Upper lobe of left lung (tissue), 6 donors: ENCODE data around the gene TMEM178A. TPM values are rescaled to one million over a fixed set of nuclear protein-coding genes. Genes with fewer than 3 reads are reported as not detected.

Experiments
- ATAC-seq, 2 donors: fragments of 200-7000 bp; cut with Tn5 transposase; one replicate each; pipeline ENCODE4 v1.9.1; 2022; ENCODE audit warnings: mild to moderate bottlenecking in 2 of 2, moderate library complexity in 2 of 2; ENCODE audit not compliant: low FRiP score in 2 of 2
- DNase-seq, 2 donors: peaks; one replicate each; pipeline ENCODE4 v3.0.0-alpha.2; 2019 to 2020
- H3K27ac ChIP-seq, 4 donors: fragments of 200-600 bp; sonication (generic); one replicate each; pipeline ENCODE4 v1.5.1; 2016 to 2019
- H3K27me3 ChIP-seq, 4 donors: fragments of 200-600 bp; sonication (generic); one replicate each; pipeline ENCODE4 v1.5.1; 2017 to 2019
- H3K36me3 ChIP-seq, 4 donors: fragments of 200-600 bp; sonication (generic); one replicate each; pipeline ENCODE4 v1.5.1; 2016 to 2019
- H3K4me1 ChIP-seq, 4 donors: fragments of 200-600 bp; sonication (generic); one replicate each; pipeline ENCODE4 v1.5.1; 2018 to 2019
- H3K4me3 ChIP-seq, 4 donors: fragments of 200-600 bp; sonication (generic); one replicate each; pipeline ENCODE4 v1.5.1; 2017 to 2019; ENCODE audit warnings: mild to moderate bottlenecking in 2 of 4, moderate library complexity in 1 of 4
- H3K9me3 ChIP-seq, 4 donors: fragments of 200-600 bp; sonication (generic); one replicate each; pipeline ENCODE4 v1.5.1; 2018 to 2019
- CTCF ChIP-seq, 6 experiments: fragments of 450-650 bp in 4 of 6; fragments of 200-600 bp in 2 of 6; sonication (generic) in 2 of 6; IDR thresholded peaks; one replicate each; pipeline ENCODE4 v1.5.1; 2016 to 2019; ENCODE audit warnings: antibody characterized with exemption in 6 of 6
- EP300 ChIP-seq, 4 donors: sonication (generic); formaldehyde crosslinking; IDR thresholded peaks; one replicate each; pipeline ENCODE4 v1.5.1; 2017; ENCODE audit warnings: antibody characterized with exemption in 4 of 4, control low read depth in 2 of 4
- POLR2A ChIP-seq, 4 donors: fragments of 450-650 bp; IDR thresholded peaks; one replicate each; pipeline ENCODE4 v1.5.1; 2016 to 2017; ENCODE audit warnings: antibody characterized with exemption in 4 of 4, mild to moderate bottlenecking in 2 of 4
- POLR2AphosphoS5 ChIP-seq, 2 donors: sonication (generic); formaldehyde crosslinking; IDR thresholded peaks; one replicate each; pipeline ENCODE4 v1.5.1; 2017; ENCODE audit warnings: antibody characterized with exemption in 2 of 2
- WGBS, 2 donors: methylation state at CpG; one replicate each; pipeline ENCODE4 v1.1.5; 2017 to 2018; 5-methylcytosine and 5-hydroxymethylcytosine counted together
- total RNA-seq, 6 donors: library from RNA; depleted of rRNA in 4 of 6; stranded (reverse); fragments of >200 nt in 4 of 6; gene quantifications; one replicate each; pipeline versions ENCODE4 v1.1.0 to v1.2.1, GENCODE V29; 2016 to 2021
- donor health status: DM: no; HTN: no; CAD: no; lungs with moderate emphysema.
- donor health status: DM: no; HTN: yes; CAD: no; lungs with severe emphysema.

TMEM178A gene
- total RNA-seq, 6 donors from 2014 or later = 1.7 to 10.5 (median 4.7) TPM

- H3K4me3 ChIP-seq = no peak overlapping the region
- H3K27ac ChIP-seq = no peak overlapping the region
- H3K4me1 ChIP-seq = no peaks in the 10 kb centered on the region
- DNase-seq (no peak), ATAC-seq (no peak)
- no peaks in the 10 kb centered on the region for H3K9me3 ChIP-seq
- H3K36me3 ChIP-seq = no peaks in the 10 kb centered on the region
- TF ChIP-seq POLR2A (IDR thresholded peaks at IDR 0.05) = no peak
- no peak for TF ChIP-seq POLR2AphosphoS5 (IDR thresholded peaks at IDR 0.05)
- no peak for TF ChIP-seq CTCF (IDR thresholded peaks at IDR 0.05)
- TF ChIP-seq EP300 (IDR thresholded peaks at IDR 0.05) = no peak
- H3K27me3 ChIP-seq = no peaks in the 10 kb centered on the region
- 74 to 86% methylated on average over 6 to 7 of the region's 7 CpGs for WGBS, 2 donors
These were observed 7.3 kb downstream of the TMEM178A start for GRCh38 chr2:39673018-39673417.

DNA sequence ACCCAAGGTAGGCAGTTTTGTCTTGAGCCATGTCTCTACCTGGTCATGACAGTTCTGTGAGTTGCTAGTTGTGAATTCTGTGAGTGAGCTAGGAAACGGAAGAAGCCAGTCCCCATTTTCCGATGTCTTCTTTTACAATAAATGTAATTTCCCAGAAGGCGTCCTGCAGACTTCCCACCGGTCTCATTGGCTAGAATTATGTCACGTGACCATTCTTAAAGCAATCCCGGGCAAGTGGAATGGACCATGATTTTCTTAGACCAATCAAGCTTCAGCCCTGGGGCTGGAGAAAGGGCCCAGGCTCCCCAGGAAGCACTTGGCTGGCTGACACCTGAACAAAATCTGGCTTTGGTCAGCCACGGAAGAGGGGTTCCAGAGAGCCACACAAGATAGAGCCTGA, 10.6 kb downstream of the TMEM178A start:
- WGBS, 2 donors = 95 to 97% methylated on average over 7 of the region's 7 CpGs
- no peak overlapping the region for H3K4me3 ChIP-seq
- H3K4me1 ChIP-seq = no peaks in the 10 kb centered on the region
- H3K27ac ChIP-seq = no peak overlapping the region
- H3K27me3 ChIP-seq = no peaks in the 10 kb centered on the region
- H3K9me3 ChIP-seq = no peaks in the 10 kb centered on the region
- TF ChIP-seq EP300 (IDR thresholded peaks at IDR 0.05) = no peak
- no peak for TF ChIP-seq POLR2A (IDR thresholded peaks at IDR 0.05)
- no peak for TF ChIP-seq CTCF (IDR thresholded peaks at IDR 0.05)
- TF ChIP-seq POLR2AphosphoS5 (IDR thresholded peaks at IDR 0.05) = no peak
- DNase-seq = no peak
- no peak for ATAC-seq
- no peaks in the 10 kb centered on the region for H3K36me3 ChIP-seq

DNA sequence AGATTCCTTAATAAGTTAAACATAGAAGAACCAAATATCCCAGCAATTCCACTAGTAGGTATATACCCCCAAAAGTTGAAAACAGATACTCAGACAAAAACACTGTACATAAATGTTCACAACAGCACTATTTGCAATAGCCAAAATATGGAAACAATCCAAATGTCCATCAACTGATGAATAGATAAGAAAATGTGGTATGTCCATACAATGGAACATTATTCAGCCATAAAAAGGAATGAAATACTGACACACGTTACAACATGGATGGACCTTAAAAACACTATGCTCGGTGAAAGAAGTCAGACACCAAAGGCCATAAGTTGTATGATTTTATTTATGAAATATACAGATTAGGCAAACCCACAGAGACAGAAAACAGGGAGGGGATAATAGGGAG, 12.5 kb downstream of the TMEM178A start:
- H3K4me3 ChIP-seq = no peak overlapping the region
- no peaks in the 10 kb centered on the region for H3K9me3 ChIP-seq
- ATAC-seq = no peak
- WGBS, 2 donors = 94 to 100% methylated on average over 2 of the region's 2 CpGs
- TF ChIP-seq POLR2A (IDR thresholded peaks at IDR 0.05) (no peak), EP300 (IDR thresholded peaks at IDR 0.05) (no peak), POLR2AphosphoS5 (IDR thresholded peaks at IDR 0.05) (no peak), CTCF (IDR thresholded peaks at IDR 0.05) (no peak)
- no peak overlapping the region for H3K27ac ChIP-seq
- no peaks in the 10 kb centered on the region for H3K27me3 ChIP-seq
- no peaks in the 10 kb centered on the region for H3K4me1 ChIP-seq
- DNase-seq = no peak
- no peaks in the 10 kb centered on the region for H3K36me3 ChIP-seq

DNA sequence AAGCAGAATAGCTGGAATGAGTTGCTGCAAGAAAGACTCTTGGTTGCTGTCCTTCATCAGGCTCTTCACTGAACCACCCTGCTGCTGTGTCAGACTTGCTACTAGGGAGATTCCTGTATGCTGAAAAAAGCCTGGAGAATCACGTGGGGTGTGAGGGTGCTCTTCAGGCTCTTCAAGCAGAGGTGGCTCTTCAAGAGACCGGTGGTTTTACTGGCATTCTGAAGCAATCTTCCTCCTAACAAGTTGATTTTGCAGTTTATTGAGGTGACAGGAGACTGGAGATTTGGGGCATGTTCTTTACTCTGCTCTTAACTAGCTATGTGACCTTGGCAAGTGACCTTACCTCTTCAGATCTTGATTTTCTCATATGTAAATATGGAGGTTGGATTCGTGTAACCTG, 14.1 kb downstream of the TMEM178A start:
- no peak overlapping the region for H3K27ac ChIP-seq
- 47 to 77% methylated on average over 3 of the region's 3 CpGs for WGBS, 2 donors
- TF ChIP-seq EP300 (IDR thresholded peaks at IDR 0.05) (peak in 2 of 4 donors; percentile 8 to 90), POLR2AphosphoS5 (IDR thresholded peaks at IDR 0.05) (peak in 1 of 2 donors; percentile 28), POLR2A (IDR thresholded peaks at IDR 0.05) (no peak)
- H3K27me3 ChIP-seq = no peaks in the 10 kb centered on the region
- no peaks in the 10 kb centered on the region for H3K36me3 ChIP-seq
- DNase-seq = peak in 1 of 2 donors; percentile 74
- peak; percentile 62 to 81 for ATAC-seq
- H3K4me3 ChIP-seq = no peak overlapping the region
- no peaks in the 10 kb centered on the region for H3K4me1 ChIP-seq
- H3K9me3 ChIP-seq = no peaks in the 10 kb centered on the region

DNA sequence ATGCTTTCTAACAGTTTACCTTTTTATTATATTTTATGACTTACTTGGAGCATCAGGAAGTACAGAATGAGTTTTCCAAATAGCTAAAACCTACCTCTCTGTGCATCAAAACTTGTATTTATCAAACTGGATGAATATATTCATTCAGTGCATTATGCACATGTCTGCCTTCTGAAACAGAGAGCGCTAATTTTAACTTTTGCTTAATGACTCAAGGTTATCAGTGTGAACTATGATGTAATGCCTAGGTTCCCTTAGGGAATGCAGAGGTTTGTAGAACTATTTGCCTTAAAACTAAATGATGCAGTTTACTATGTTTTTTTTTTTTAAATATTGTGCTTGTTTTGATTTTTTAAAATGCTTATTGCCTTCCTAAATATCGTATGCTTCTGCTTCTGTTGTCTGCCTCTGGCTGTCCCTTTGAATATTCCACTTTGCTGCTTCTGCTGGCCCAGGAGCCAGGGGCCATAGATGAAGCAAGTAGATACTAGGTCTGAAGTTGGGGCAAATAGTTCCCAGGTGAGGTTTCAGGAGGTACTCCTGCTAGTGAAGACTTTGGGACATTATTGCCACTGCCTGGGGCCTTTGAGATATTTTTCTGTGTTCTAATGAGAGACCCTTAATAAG, 16.5 kb downstream of the TMEM178A start:
- no peaks in the 10 kb centered on the region for H3K9me3 ChIP-seq
- WGBS, 2 donors = 92 to 93% methylated on average over 2 of the region's 2 CpGs
- no peak overlapping the region for H3K27ac ChIP-seq
- ATAC-seq = no peak
- H3K27me3 ChIP-seq = no peaks in the 10 kb centered on the region
- no peak for DNase-seq
- no peak for TF ChIP-seq CTCF (IDR thresholded peaks at IDR 0.05)
- TF ChIP-seq POLR2A (IDR thresholded peaks at IDR 0.05) = no peak
- TF ChIP-seq POLR2AphosphoS5 (IDR thresholded peaks at IDR 0.05) = no peak
- TF ChIP-seq EP300 (IDR thresholded peaks at IDR 0.05) = no peak
- no peak overlapping the region for H3K4me3 ChIP-seq
- no peaks in the 10 kb centered on the region for H3K36me3 ChIP-seq
- no peaks in the 10 kb centered on the region for H3K4me1 ChIP-seq
